Medulla oblongata (tissue), 1 donor: Measurements from ENCODE around the gene HYI.
"Not testable (repeated sequence)": the region's sequence is repeated elsewhere in the genome, so short reads cannot be mapped to it uniquely, and the experiment has no call there.

Experiments used
- DNase-seq: peaks from one replicate; pipeline ENCODE4 v3.0.0-alpha.2; 2015; ENCODE audit errors: extremely low spot score

Gene HYI

GRCh38 chr1:43453442-43454269 is at the start of gene HYI:
Gene HYI (minus strand): TSS chr1:43453931. CDS start chr1:43453793, 138 bp downstream.
- DNase-seq, result peak; percentile 86

GRCh38 chr1:43501806-43502205 is 48.1 kb upstream of the HYI start:
- DNase-seq, result not testable (repeated sequence)

GRCh38 chr1:43499898-43500297 is 46.2 kb upstream of the HYI start:
- no peak for DNase-seq

- no peak for DNase-seq
Measured at GRCh38 chr1:43495204-43495603, 41.5 kb upstream of the HYI start.

GRCh38 chr1:43493661-43494450 is 40.1 kb upstream of the HYI start:
- DNase-seq, result no peak

- no peak for DNase-seq
Measured at GRCh38 chr1:43492826-43493225, 39.1 kb upstream of the HYI start.

- DNase-seq, result no peak
Measured at GRCh38 chr1:43491061-43491460, 37.3 kb upstream of the HYI start.

- no peak for DNase-seq
Measured at GRCh38 chr1:43488165-43488564, 34.4 kb upstream of the HYI start.

- no peak for DNase-seq
Measured at GRCh38 chr1:43484367-43484766, 30.6 kb upstream of the HYI start.

GRCh38 chr1:43482215-43482614 is 28.5 kb upstream of the HYI start:
- DNase-seq, result no peak

GRCh38 chr1:43481491-43481890 is 27.8 kb upstream of the HYI start:
- no peak for DNase-seq

GRCh38 chr1:43479414-43479813 is 25.7 kb upstream of the HYI start:
- no peak for DNase-seq

- DNase-seq, result no peak
Measured at GRCh38 chr1:43477716-43478115, 24.0 kb upstream of the HYI start.

GRCh38 chr1:43475611-43476401 is 22.1 kb upstream of the HYI start:
- not testable (repeated sequence) for DNase-seq

GRCh38 chr1:43473463-43473862 is 19.7 kb upstream of the HYI start:
- no peak for DNase-seq

GRCh38 chr1:43472463-43473151 is 18.9 kb upstream of the HYI start:
- not testable (repeated sequence) for DNase-seq

- no peak for DNase-seq
Measured at GRCh38 chr1:43472087-43472462, 18.3 kb upstream of the HYI start.

GRCh38 chr1:43469932-43470331 is 16.2 kb upstream of the HYI start:
- no peak for DNase-seq

GRCh38 chr1:43468414-43468813 is 14.7 kb upstream of the HYI start:
- DNase-seq, result no peak

GRCh38 chr1:43466403-43466802 is 12.7 kb upstream of the HYI start:
- no peak for DNase-seq

GRCh38 chr1:43465505-43466067 is 11.9 kb upstream of the HYI start:
- DNase-seq, result no peak
